ENCODE results near the gene CEBPB.
A peak's percentile ranks its signal among the peaks of the same experiment; 100 is the strongest.

CEBPB gene

DNA sequence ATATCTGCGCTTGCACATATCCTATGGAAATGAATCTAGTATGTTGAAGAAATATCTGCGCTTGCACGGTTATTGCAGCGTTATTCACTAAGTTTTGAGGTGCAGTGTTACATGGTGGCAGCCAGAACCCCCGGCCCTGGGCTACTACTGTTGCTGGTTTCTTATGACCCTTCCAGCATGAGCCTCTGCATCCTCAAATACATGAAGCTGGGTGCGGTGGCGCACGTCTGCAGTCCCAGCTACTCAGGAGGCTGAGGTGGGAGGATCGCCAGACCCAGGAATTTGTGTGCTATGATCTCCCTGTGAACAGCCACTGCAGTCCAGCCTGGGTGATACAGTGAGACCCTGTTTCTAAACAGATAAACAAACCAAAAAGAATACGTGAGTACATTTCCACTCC, 9.3 kb upstream of the CEBPB start:
- Mint-ChIP-seq H3K36me3 (no peaks in the 10 kb centered on the region), H3K9me3 (no peaks in the 10 kb centered on the region), H3K27me3 (peaks cover 28% of the 10 kb centered on the region), H3K4me3 (no peak overlapping the region), H3K4me1 (no peaks in the 10 kb centered on the region), H3K27ac (no peak overlapping the region)
- DNase-seq, result no peak
- CTCF ChIA-PET, result interaction anchor here (1.2 to 7.5 kb wide), 6 partner anchors 8 to 283 kb away, joined by 3 to 32 read pairs (median 5); no protein-coding TSS in a partner anchor

DNA sequence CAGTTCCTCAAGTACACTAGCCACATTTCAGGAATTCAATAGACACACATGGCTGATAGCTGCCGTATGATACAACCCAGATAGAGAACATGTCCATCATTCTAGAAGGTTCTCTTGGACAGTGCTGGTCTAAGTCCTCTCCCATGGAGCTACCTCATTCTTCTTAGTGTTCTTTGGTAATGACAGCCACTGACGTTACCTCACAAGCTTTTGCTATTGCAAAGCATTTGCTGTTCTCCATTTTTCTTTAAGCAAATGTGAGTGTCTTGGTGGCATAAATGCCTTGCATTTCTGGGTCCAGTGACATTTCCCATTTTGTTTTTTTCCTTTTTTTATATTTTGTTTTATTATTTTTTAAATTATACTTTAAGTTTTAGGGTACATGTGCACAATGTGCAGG, 8.3 kb upstream of the CEBPB start:
- Mint-ChIP-seq H3K27me3 (peaks cover 25% of the 10 kb centered on the region), H3K9me3 (no peaks in the 10 kb centered on the region), H3K27ac (no peak overlapping the region), H3K4me3 (no peak overlapping the region), H3K4me1 (no peaks in the 10 kb centered on the region), H3K36me3 (no peaks in the 10 kb centered on the region)
- DNase-seq, result no peak
- CTCF ChIA-PET, result interaction anchor here (0.6 to 7.5 kb wide), 7 partner anchors 13 to 282 kb away, joined by 3 to 32 read pairs (median 5); no protein-coding TSS in a partner anchor

DNA sequence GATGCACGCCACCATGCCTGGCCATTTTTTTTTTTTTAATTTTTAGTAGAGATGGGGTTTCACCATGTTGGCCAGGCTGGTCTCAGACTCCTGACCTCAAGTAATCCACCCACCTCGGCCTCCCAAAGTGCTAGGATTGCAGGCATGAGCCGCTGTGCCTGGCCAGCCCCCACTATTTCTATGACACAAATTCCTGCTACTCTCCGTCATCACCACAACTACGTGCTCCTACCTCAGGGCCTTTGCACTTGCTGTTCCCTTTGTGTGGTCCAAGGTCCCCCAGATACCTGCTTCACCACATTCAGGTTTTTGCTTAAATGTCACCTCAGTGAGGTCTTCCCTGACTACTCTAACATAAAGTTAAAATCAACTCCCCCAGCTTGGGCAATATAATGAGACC, 5.2 kb upstream of the CEBPB start:
- CTCF ChIA-PET, result interaction anchor here (0.6 to 1.4 kb wide), 9 partner anchors 8 to 391 kb away, joined by 3 to 34 read pairs (median 3); no protein-coding TSS in a partner anchor
- peaks cover 21% of the 10 kb centered on the region for H3K27me3 Mint-ChIP-seq
- no peak overlapping the region for H3K27ac Mint-ChIP-seq
- H3K9me3 Mint-ChIP-seq, result no peaks in the 10 kb centered on the region
- no peaks in the 10 kb centered on the region for H3K36me3 Mint-ChIP-seq
- DNase-seq, result no peak
- H3K4me3 Mint-ChIP-seq, result no peak overlapping the region
- H3K4me1 Mint-ChIP-seq, result no peaks in the 10 kb centered on the region

DNA sequence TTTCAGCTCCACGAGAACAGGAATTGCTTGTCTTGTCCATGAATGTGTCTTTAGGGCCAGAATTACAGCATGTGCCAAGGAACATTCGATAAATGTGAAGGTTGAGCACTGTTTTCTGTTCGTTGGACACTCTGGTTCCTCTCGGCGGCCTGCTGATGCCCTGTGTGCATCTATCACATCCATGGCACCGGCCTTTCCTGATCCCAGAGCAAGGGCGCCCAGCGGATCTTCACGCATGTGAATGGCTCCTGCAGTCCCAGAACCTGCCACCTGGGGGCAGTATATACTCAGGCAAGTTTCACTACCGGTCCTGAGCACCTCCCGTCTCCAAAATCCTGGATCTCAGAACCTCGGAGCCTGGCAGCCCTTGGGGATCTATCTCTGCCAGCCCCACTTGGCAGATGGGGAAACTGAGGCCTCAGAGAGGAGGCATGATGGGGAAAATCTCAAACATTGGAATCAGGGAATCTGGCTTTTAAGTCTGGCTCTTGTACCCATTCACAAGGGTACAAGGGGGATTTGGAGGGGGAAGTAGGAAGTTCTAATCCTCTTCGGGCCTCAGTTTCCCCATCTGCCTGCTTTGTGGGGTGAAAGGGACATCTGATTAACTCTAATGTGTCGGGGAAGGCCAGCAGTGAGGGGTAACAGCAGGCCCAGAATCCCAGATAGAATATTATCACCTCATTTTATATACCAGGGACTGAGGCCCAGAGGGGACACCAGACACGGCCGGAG, 4.3 kb upstream of the CEBPB start:
- Mint-ChIP-seq H3K4me3 (no peak overlapping the region), H3K36me3 (no peaks in the 10 kb centered on the region), H3K27ac (peak overlapping the region; percentile 45), H3K9me3 (no peaks in the 10 kb centered on the region), H3K27me3 (peaks cover 17% of the 10 kb centered on the region), H3K4me1 (no peaks in the 10 kb centered on the region)
- CTCF ChIA-PET, result interaction anchor here (0.6 to 5.9 kb wide), 10 partner anchors 9 to 390 kb away, joined by 3 to 99 read pairs (median 3); no protein-coding TSS in a partner anchor
- peak; percentile 93 for DNase-seq

DNA sequence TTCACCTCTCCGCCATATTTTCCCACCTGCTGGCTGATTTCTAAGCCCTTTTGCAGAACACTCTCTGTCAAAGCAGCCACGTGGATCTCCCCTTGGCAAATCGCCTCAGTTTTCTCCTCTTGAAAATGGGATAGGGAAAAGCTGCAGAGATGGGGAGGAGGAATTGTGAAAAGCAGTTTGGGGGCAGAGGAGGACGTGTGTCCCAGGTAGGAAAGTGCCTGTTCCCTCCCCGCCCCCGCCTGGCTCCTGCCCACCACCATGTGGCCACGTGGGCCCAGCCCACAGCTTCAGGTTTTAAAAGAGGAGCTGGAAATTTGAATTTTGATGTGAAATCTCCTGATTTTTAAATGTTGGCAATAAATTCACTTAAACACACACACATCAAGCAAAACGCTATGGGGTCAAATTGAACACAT, 3.6 kb upstream of the CEBPB start:
- H3K27ac Mint-ChIP-seq, result no peak overlapping the region
- no peaks in the 10 kb centered on the region for H3K4me1 Mint-ChIP-seq
- peaks cover 17% of the 10 kb centered on the region for H3K27me3 Mint-ChIP-seq
- H3K4me3 Mint-ChIP-seq, result no peak overlapping the region
- no peak for DNase-seq
- CTCF ChIA-PET, result interaction anchor here (1.6 to 5.9 kb wide), 2 partner anchors 276 to 389 kb away, joined by 3 to 99 read pairs; no protein-coding TSS in a partner anchor
- no peaks in the 10 kb centered on the region for H3K9me3 Mint-ChIP-seq
- H3K36me3 Mint-ChIP-seq, result no peaks in the 10 kb centered on the region

DNA sequence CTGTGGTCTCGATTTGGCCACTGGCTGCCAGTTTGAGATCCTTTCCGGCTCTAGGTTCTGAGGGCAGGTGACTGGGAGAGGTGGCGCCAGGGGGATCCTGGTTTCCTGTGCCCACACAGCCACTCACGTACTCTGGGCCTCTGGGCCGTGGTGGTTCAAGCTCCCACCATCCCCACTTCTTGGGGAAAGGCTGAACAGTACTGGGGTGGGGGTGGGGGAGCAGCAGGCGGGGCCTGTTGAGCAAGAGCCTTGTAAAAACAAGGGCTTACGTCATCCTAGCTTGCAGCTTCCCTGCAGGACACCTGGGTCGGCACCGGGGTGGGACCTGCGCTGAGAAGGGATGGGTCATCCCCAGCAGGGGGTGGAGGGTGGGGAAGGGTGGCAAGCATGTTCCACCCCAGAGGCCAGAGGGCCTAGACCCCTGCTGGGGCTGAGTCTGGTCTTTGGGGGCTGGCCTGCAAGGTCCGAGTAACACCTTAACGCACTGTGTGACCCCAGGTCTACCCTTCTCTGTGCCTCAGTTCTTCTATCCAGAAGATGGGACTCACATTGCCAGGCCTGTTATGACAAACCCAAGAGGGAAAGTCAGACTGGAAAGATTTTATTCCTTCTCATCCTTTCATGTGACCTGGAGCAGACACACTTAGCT, 3.1 kb upstream of the CEBPB start:
- H3K4me3 Mint-ChIP-seq, result no peak overlapping the region
- DNase-seq, result no peak
- no peaks in the 10 kb centered on the region for H3K9me3 Mint-ChIP-seq
- no peak overlapping the region for H3K27ac Mint-ChIP-seq
- CTCF ChIA-PET, result interaction anchor here (0.8 to 5.9 kb wide), 11 partner anchors 19 to 400 kb away, joined by 3 to 99 read pairs (median 4); no protein-coding TSS in a partner anchor
- H3K4me1 Mint-ChIP-seq, result peaks cover 3% of the 10 kb centered on the region
- peaks cover 2% of the 10 kb centered on the region for H3K36me3 Mint-ChIP-seq
- H3K27me3 Mint-ChIP-seq, result peaks cover 17% of the 10 kb centered on the region

DNA sequence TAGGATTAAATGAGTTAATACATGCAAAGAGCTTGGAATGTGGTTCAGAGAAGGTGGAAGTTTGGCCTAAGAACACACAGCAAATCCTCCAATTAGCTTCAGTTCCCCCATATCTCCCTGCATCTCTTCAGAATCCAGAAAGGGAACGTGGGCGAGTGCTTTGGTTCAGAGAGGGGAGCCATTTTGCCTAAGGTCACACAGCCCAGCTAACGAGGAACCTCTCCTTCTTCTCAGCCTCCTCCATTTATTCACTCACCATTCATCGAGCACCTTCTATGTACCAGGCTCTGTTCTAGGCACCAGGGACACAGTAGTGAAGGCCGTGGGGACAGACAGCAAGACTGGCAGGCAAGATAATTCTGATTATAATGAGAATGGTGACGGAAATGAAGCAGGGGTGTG, 2.3 kb upstream of the CEBPB start:
- CTCF ChIA-PET, result interaction anchor here (0.7 to 5.9 kb wide), 16 partner anchors 7 to 399 kb away, joined by 3 to 99 read pairs (median 4); no protein-coding TSS in a partner anchor
- DNase-seq, result no peak
- Mint-ChIP-seq H3K4me3 (peak overlapping the region; percentile 0), H3K27ac (no peak overlapping the region), H3K36me3 (peaks cover 10% of the 10 kb centered on the region), H3K27me3 (peaks cover 17% of the 10 kb centered on the region), H3K9me3 (no peaks in the 10 kb centered on the region), H3K4me1 (peaks cover 11% of the 10 kb centered on the region)

DNA sequence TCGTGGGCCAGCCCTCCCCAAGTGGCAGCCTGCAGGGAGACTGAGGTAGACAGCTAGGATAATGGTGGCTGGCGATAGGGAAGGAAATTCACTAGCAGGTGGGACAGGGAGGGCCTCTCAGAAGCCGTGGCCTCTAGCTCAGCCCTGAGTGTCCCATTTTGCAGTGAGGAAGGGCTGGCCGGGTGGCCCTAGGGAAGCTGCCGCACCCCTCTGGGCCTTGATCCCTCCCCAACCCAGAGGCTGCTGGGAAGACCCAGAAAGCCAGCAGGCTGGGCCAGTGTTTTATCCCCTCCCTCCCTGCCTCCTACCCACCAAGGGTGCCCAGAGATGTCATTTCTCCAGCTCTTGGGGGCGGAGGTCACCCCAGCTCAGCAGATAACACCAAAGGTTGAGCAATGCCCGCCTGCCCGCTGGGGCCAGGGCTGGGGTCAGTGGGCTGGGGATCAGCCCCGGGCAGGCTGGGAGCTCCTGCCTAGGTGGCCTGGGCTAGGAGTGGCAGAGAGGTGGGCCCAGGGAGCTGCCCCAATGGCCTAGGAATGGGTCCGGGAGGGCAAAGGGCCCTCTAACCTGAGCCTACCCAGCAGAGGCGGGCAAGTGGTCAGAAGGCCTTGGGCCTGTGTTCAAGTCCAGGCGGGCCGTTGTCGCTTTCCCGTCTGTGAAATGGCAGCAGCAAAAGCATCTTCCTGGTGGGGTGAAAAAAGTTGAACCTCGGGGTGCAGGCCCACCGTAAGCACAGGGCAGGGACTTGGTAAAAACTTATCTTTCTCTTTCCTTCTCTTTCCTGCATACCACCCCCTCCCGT, 1.6 kb upstream of the CEBPB start:
- H3K36me3 Mint-ChIP-seq, result peaks cover 12% of the 10 kb centered on the region
- DNase-seq, result no peak
- no peaks in the 10 kb centered on the region for H3K9me3 Mint-ChIP-seq
- H3K4me3 Mint-ChIP-seq, result peak overlapping the region; percentile 57
- peak overlapping the region; percentile 19 for H3K27ac Mint-ChIP-seq
- H3K27me3 Mint-ChIP-seq, result peaks cover 17% of the 10 kb centered on the region
- CTCF ChIA-PET, result interaction anchor here (0.8 to 5.9 kb wide), 9 partner anchors 8 to 399 kb away, joined by 3 to 99 read pairs (median 3); no protein-coding TSS in a partner anchor
- H3K4me1 Mint-ChIP-seq, result peaks cover 17% of the 10 kb centered on the region

DNA sequence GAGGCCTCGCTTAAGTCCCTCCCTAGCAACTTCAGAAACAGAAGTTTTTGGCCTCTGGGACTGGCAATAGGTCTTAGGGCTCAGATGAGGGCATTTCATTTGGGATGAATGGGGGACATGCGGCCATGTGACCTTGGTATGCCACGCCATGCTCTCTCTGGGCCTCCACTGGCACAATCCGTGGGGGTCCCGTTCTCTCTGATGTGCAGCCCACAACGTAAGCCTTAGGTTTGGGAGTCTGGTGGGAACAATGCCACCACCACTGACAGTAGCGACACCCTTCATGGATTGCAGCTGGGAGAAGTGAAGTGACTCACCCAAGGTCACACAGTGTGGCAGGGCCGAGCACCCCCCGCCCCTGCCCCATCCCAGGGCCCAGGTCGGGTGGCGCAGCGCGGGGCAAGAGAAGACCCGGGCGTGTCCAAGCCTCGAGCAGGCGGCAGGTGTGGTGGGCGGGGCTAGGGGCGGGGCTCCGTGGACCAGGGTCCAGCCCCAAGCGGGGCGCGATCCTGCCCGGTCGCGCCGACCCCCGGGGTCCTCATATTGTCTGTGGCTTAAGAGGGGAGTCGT, 864 bp upstream of the CEBPB start:
- no peaks in the 10 kb centered on the region for H3K9me3 Mint-ChIP-seq
- peaks cover 16% of the 10 kb centered on the region for H3K27me3 Mint-ChIP-seq
- CTCF ChIA-PET, result interaction anchor here (0.8 to 5.9 kb wide), 8 partner anchors 9 to 390 kb away, joined by 3 to 99 read pairs (median 3); no protein-coding TSS in a partner anchor
- peak; percentile 61 for DNase-seq
- H3K4me1 Mint-ChIP-seq, result peaks cover 21% of the 10 kb centered on the region
- H3K4me3 Mint-ChIP-seq, result peak overlapping the region; percentile 57
- H3K36me3 Mint-ChIP-seq, result peaks cover 16% of the 10 kb centered on the region
- peak overlapping the region; percentile 19 for H3K27ac Mint-ChIP-seq

DNA sequence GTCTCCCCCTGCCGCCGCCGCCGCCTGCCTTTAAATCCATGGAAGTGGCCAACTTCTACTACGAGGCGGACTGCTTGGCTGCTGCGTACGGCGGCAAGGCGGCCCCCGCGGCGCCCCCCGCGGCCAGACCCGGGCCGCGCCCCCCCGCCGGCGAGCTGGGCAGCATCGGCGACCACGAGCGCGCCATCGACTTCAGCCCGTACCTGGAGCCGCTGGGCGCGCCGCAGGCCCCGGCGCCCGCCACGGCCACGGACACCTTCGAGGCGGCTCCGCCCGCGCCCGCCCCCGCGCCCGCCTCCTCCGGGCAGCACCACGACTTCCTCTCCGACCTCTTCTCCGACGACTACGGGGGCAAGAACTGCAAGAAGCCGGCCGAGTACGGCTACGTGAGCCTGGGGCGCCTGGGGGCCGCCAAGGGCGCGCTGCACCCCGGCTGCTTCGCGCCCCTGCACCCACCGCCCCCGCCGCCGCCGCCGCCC, 474 bp downstream of the CEBPB start:
- Mint-ChIP-seq H3K4me1 (peaks cover 24% of the 10 kb centered on the region), H3K27me3 (peaks cover 3% of the 10 kb centered on the region), H3K4me3 (peak overlapping the region; percentile 71), H3K36me3 (peaks cover 16% of the 10 kb centered on the region), H3K9me3 (no peaks in the 10 kb centered on the region), H3K27ac (peak overlapping the region; percentile 76)
- DNase-seq, result peak; percentile 77
- CTCF ChIA-PET, result interaction anchor here (1.4 to 5.9 kb wide), 4 partner anchors 148 to 389 kb away, joined by 3 to 99 read pairs (median 4); no protein-coding TSS in a partner anchor

DNA sequence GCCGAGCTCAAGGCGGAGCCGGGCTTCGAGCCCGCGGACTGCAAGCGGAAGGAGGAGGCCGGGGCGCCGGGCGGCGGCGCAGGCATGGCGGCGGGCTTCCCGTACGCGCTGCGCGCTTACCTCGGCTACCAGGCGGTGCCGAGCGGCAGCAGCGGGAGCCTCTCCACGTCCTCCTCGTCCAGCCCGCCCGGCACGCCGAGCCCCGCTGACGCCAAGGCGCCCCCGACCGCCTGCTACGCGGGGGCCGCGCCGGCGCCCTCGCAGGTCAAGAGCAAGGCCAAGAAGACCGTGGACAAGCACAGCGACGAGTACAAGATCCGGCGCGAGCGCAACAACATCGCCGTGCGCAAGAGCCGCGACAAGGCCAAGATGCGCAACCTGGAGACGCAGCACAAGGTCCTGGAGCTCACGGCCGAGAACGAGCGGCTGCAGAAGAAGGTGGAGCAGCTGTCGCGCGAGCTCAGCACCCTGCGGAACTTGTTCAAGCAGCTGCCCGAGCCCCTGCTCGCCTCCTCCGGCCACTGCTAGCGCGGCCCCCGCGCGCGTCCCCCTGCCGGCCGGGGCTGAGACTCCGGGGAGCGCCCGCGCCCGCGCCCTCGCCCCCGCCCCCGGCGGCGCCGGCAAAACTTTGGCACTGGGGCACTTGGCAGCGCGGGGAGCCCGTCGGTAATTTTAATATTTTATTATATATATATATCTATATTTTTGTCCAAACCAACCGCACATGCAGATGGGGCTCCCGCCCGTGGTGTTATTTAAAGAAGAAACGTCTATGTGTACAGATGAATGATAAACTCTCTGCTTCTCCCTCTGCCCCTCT, 1.1 kb downstream of the CEBPB start:
- CTCF ChIA-PET, result interaction anchor here (1.4 to 5.9 kb wide), 4 partner anchors 147 to 388 kb away, joined by 3 to 99 read pairs (median 4); no protein-coding TSS in a partner anchor
- peak; percentile 75 for DNase-seq
- no peaks in the 10 kb centered on the region for H3K9me3 Mint-ChIP-seq

DNA sequence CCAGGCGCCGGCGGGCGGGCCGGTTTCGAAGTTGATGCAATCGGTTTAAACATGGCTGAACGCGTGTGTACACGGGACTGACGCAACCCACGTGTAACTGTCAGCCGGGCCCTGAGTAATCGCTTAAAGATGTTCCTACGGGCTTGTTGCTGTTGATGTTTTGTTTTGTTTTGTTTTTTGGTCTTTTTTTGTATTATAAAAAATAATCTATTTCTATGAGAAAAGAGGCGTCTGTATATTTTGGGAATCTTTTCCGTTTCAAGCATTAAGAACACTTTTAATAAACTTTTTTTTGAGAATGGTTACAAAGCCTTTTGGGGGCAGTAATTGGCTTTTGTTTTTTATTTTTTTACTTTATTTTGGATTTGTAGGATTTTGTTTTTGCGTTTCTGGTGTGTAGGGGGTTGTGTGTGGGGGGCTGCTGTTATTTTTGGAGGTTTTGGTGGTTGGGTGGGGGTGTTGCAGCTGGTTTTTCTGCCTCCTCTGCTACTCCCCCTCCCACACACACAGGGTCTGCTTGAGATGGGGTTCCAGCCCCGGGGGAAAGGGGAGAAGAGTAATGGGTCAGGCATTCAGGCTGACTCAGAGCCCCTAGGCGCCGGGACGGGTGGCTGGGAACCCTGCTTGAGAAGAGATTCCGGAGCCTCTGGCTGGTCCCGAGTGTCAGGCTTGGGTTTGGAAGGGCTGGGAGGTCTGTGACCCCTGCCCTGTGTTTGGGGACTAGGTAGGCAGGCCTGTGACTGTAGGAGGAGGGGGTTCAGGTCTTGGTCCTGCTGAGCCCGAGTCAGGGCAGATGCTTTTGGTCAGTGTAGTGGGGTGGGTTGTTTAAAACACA, 2.0 kb downstream of the CEBPB start:
- Mint-ChIP-seq H3K4me1 (peaks cover 24% of the 10 kb centered on the region), H3K27me3 (no peaks in the 10 kb centered on the region), H3K9me3 (no peaks in the 10 kb centered on the region), H3K4me3 (peak overlapping the region; percentile 98), H3K36me3 (peaks cover 16% of the 10 kb centered on the region), H3K27ac (peak overlapping the region; percentile 100)
- CTCF ChIA-PET, result interaction anchor here (5.9 kb wide), 1 partner anchor 271 kb away, joined by 99 read pairs; no protein-coding TSS in a partner anchor
- DNase-seq, result peak; percentile 89

More for the DNA sequence above, 1.1 kb downstream of the CEBPB start:
- Mint-ChIP-seq H3K27ac (peak overlapping the region; percentile 100), H3K36me3 (peaks cover 16% of the 10 kb centered on the region), H3K27me3 (no peaks in the 10 kb centered on the region), H3K4me3 (peak overlapping the region; percentile 98), H3K4me1 (peaks cover 24% of the 10 kb centered on the region)

Measured in activated naive CD4-positive, alpha-beta T cell treated with anti-CD3 and anti-CD28 coated beads, Interleukin-2, amount 10 ng/mL, durations not matched to agents 7 days and 5 days (primary cell).